Measurements from ENCODE around the gene IMMP2L.
"Not testable (repeated sequence)": the region's sequence is repeated elsewhere in the genome, so short reads cannot be mapped to it uniquely, and the experiment has no call there.

Gene IMMP2L

GRCh38 chr7:111505422-111505821, 56.9 kb downstream of the IMMP2L start:
- not testable (repeated sequence) for DNase-seq

- not testable (repeated sequence) for DNase-seq
Observed at GRCh38 chr7:111501799-111502198, 60.5 kb downstream of the IMMP2L start.

- no peak for DNase-seq
Observed at GRCh38 chr7:111499027-111499426, 63.3 kb downstream of the IMMP2L start.

GRCh38 chr7:111498391-111499007, 63.8 kb downstream of the IMMP2L start:
- no peak for DNase-seq

GRCh38 chr7:111495173-111495810, 67.0 kb downstream of the IMMP2L start:
- no peak for DNase-seq

- no peak for DNase-seq
Observed at GRCh38 chr7:111492234-111492633, 70.1 kb downstream of the IMMP2L start.

- DNase-seq = peak; percentile 7 to 25
Observed at GRCh38 chr7:111486472-111487142, 75.7 kb downstream of the IMMP2L start.

- DNase-seq = no peak
Observed at GRCh38 chr7:111485701-111486380, 76.5 kb downstream of the IMMP2L start.

- no peak for DNase-seq
Observed at GRCh38 chr7:111483078-111483477, 79.2 kb downstream of the IMMP2L start.

- no peak for DNase-seq
Observed at GRCh38 chr7:111477462-111478225, 84.6 kb downstream of the IMMP2L start.

- no peak for DNase-seq
Observed at GRCh38 chr7:111476586-111477293, 85.6 kb downstream of the IMMP2L start.

- no peak for DNase-seq
Observed at GRCh38 chr7:111475959-111476358, 86.3 kb downstream of the IMMP2L start.

- no peak for DNase-seq
Observed at GRCh38 chr7:111475419-111475748, 86.9 kb downstream of the IMMP2L start.

- no peak for DNase-seq
Observed at GRCh38 chr7:111474723-111475418, 87.4 kb downstream of the IMMP2L start.

GRCh38 chr7:111473449-111474198, 88.7 kb downstream of the IMMP2L start:
- no peak for DNase-seq

GRCh38 chr7:111470998-111471397, 91.3 kb downstream of the IMMP2L start:
- no peak for DNase-seq

- DNase-seq = not testable (repeated sequence)
Observed at GRCh38 chr7:111469894-111470293, 92.4 kb downstream of the IMMP2L start.

- DNase-seq = not testable (repeated sequence)
Observed at GRCh38 chr7:111465774-111466173, 96.5 kb downstream of the IMMP2L start.

- DNase-seq = no peak
Observed at GRCh38 chr7:111460695-111461094, 101.6 kb downstream of the IMMP2L start.

GRCh38 chr7:111459757-111460280, 102.5 kb downstream of the IMMP2L start:
- no peak for DNase-seq

All from NCI-H1930 (cell line).